Uterus (tissue), 4 donors: ENCODE results near the gene ABCA1. TPM values are rescaled to one million over a fixed set of nuclear protein-coding genes. Genes with fewer than 3 reads are reported as not detected.
"Not testable (repeated sequence)": the region's sequence is repeated elsewhere in the genome, so short reads cannot be mapped to it uniquely, and the experiment has no call there.

ENCODE experiments used
- DNase-seq, 2 donors: peaks; one replicate each; pipeline ENCODE4 v3.0.0-alpha.2; 2019 to 2020
- H3K27ac ChIP-seq, 2 donors: fragments of 200-600 bp; sonication (generic); 1 replicate in 1 of 2; 2 replicates in 1 of 2; pipeline ENCODE4 v1.5.1; 2016 to 2018
- H3K27me3 ChIP-seq, 2 donors: fragments of 200-600 bp; sonication (generic); one replicate each; pipeline ENCODE4 v1.5.1; 2018 to 2019; ENCODE audit warnings: control low read depth in 1 of 2
- H3K36me3 ChIP-seq, 2 donors: fragments of 200-600 bp; sonication (generic); one replicate each; pipeline ENCODE4 v1.5.1; 2019; ENCODE audit warnings: control low read depth in 1 of 2
- H3K4me1 ChIP-seq, 2 donors: fragments of 200-600 bp; sonication (generic); one replicate each; pipeline ENCODE4 v1.5.1; 2018 to 2019; ENCODE audit warnings: control low read depth in 1 of 2
- H3K4me3 ChIP-seq, 2 donors: fragments of 200-600 bp; sonication (generic); 1 replicate in 1 of 2; 2 replicates in 1 of 2; pipeline ENCODE4 v1.5.1; 2018 to 2019; ENCODE audit warnings: mild to moderate bottlenecking in 1 of 2
- H3K9me3 ChIP-seq, 2 donors: fragments of 200-600 bp; sonication (generic); one replicate each; pipeline ENCODE4 v1.5.1; 2019; ENCODE audit warnings: control low read depth in 1 of 2
- CTCF ChIP-seq, 4 experiments: fragments of 200-600 bp in 2 of 4; fragments of 450-650 bp in 2 of 4; sonication (generic) in 2 of 4; IDR thresholded peaks; one replicate each; pipeline ENCODE4 v1.5.1; 2016 to 2019; ENCODE audit warnings: antibody characterized with exemption in 4 of 4, mild to moderate bottlenecking in 2 of 4, moderate library complexity in 1 of 4
- POLR2A ChIP-seq, 2 donors: fragments of 450-650 bp; IDR thresholded peaks; one replicate each; pipeline ENCODE4 v1.6.1; 2016; ENCODE audit warnings: antibody characterized with exemption in 2 of 2, mild to moderate bottlenecking in 1 of 2, moderate library complexity in 1 of 2
- intact Hi-C: fragments of 100-400 bp; cut with DNase I; formaldehyde crosslinking; loops from one replicate; pipeline ENCODE4 v1.15.1; 2023; ENCODE audit warnings: low total_unique reads
- total RNA-seq, 4 donors: library from RNA; depleted of rRNA in 3 of 4; stranded (reverse); fragments of >200 nt in 3 of 4; gene quantifications; one replicate each; pipeline versions ENCODE4 v1.1.0 to v1.2.4, GENCODE V29; 2014 to 2023
- donor health status: DM: yes; HTN: yes; CAD: no.

The ABCA1 gene
- 10 to 100 TPM; 13.8 to 43.3 (median 25.9) TPM for total RNA-seq

- H3K27me3 ChIP-seq: no peaks in the 10 kb centered on the region
- peak within 1 kb of the TSS; percentile 51 to 78 for H3K4me3 ChIP-seq
- no peaks in the 10 kb centered on the region for H3K36me3 ChIP-seq
- DNase-seq: peak; percentile 86 to 95
- intact Hi-C loops: loop anchor here (5.0 to 10.0 kb wide), 2 partner anchors 47 to 229 kb away; no protein-coding TSS in a partner anchor
- H3K9me3 ChIP-seq: no peaks in the 10 kb centered on the region
- peaks cover 0 to 3% of the 10 kb centered on the region in 2 donors for H3K4me1 ChIP-seq
- TF ChIP-seq POLR2A (IDR thresholded peaks at IDR 0.05) (peak in 1 of 2 donors; percentile 39), CTCF (IDR thresholded peaks at IDR 0.05) (no peak)
- H3K27ac ChIP-seq: peak within 1 kb of the TSS; percentile 70
These were observed at the start of gene ABCA1 for GRCh38 chr9:104927912-104928740. TSS of gene ABCA1 (minus strand) at chr9:104928155. CDS start at chr9:104903679, 24,476 bp downstream.

- DNase-seq: no peak
- H3K4me1 ChIP-seq: no peaks in the 10 kb centered on the region
- H3K27ac ChIP-seq: no peak overlapping the region
- no peak overlapping the region for H3K4me3 ChIP-seq
- H3K27me3 ChIP-seq: no peaks in the 10 kb centered on the region
- no peaks in the 10 kb centered on the region for H3K9me3 ChIP-seq
- TF ChIP-seq POLR2A (IDR thresholded peaks at IDR 0.05) (no peak), CTCF (IDR thresholded peaks at IDR 0.05) (no peak)
- H3K36me3 ChIP-seq: no peaks in the 10 kb centered on the region
- intact Hi-C loops: loop anchor here (10.0 kb wide), 1 partner anchor 53 kb away; the partner anchor contains the start of gene ABCA1
These were observed 49.6 kb upstream of the ABCA1 start for GRCh38 chr9:104977580-104977979.

GRCh38 chr9:104977168-104977567 is 49.2 kb upstream of the ABCA1 start:
- intact Hi-C loops: loop anchor here (10.0 kb wide), 1 partner anchor 52 kb away; the partner anchor contains the start of gene ABCA1
- H3K4me1 ChIP-seq: no peaks in the 10 kb centered on the region
- TF ChIP-seq CTCF (IDR thresholded peaks at IDR 0.05) (no peak), POLR2A (IDR thresholded peaks at IDR 0.05) (no peak)
- H3K9me3 ChIP-seq: no peaks in the 10 kb centered on the region
- no peaks in the 10 kb centered on the region for H3K27me3 ChIP-seq
- DNase-seq: no peak
- H3K36me3 ChIP-seq: no peaks in the 10 kb centered on the region
- no peak overlapping the region for H3K27ac ChIP-seq
- no peak overlapping the region for H3K4me3 ChIP-seq

GRCh38 chr9:104975966-104976595 is 48.1 kb upstream of the ABCA1 start:
- H3K36me3 ChIP-seq, H3K4me1 ChIP-seq, H3K9me3 ChIP-seq, DNase-seq, H3K4me3 ChIP-seq, H3K27me3 ChIP-seq, H3K27ac ChIP-seq: not testable (repeated sequence)
- intact Hi-C loops: loop anchor here (10.0 kb wide), 1 partner anchor 51 kb away; the partner anchor contains the start of gene ABCA1

GRCh38 chr9:104974053-104974962 is 46.4 kb upstream of the ABCA1 start:
- intact Hi-C loops: loop anchor here (10.0 kb wide), 1 partner anchor 50 kb away; the partner anchor contains the start of gene ABCA1
- DNase-seq: no peak
- no peaks in the 10 kb centered on the region for H3K27me3 ChIP-seq
- no peaks in the 10 kb centered on the region for H3K36me3 ChIP-seq
- no peak overlapping the region for H3K27ac ChIP-seq
- peaks cover 0 to under 1% of the 10 kb centered on the region in 2 donors for H3K4me1 ChIP-seq
- TF ChIP-seq POLR2A (IDR thresholded peaks at IDR 0.05): no peak
- TF ChIP-seq CTCF (IDR thresholded peaks at IDR 0.05): no peak
- H3K4me3 ChIP-seq: no peak overlapping the region
- H3K9me3 ChIP-seq: no peaks in the 10 kb centered on the region
